GM23338 (cell line): Measurements from ENCODE around the gene RGMB. TPM values are rescaled to one million over a fixed set of nuclear protein-coding genes. Genes with fewer than 3 reads are reported as not detected.
"Not testable (repeated sequence)": the region's sequence is repeated elsewhere in the genome, so short reads cannot be mapped to it uniquely, and the experiment has no call there.

Source experiments
- ATAC-seq: fragments of 200-7000 bp; cut with Tn5 transposase; 3 replicates; pipeline ENCODE4 v1.9.1; 2020
- DNase-seq: peaks from one replicate; pipeline ENCODE4 v3.0.0-alpha.2; 2015; ENCODE audit warnings: low spot score
- H2AFZ ChIP-seq: fragments of 200-600 bp; sonication (generic); 2 replicates; pipeline ENCODE4 v1.8.0; 2016; ENCODE audit warnings: antibody characterized with exemption, mild to moderate bottlenecking, moderate library complexity
- H3F3A ChIP-seq: fragments of 200-600 bp; sonication (generic); replicated peaks from 2 replicates; pipeline ENCODE4 v1.8.0; 2017; ENCODE audit warnings: antibody characterized with exemption, mixed run types, low read depth
- H3K27ac ChIP-seq: fragments of 200-600 bp; sonication (generic); 2 replicates; pipeline ENCODE4 v1.6.1; 2016; ENCODE audit warnings: low read depth
- H3K27me3 ChIP-seq: fragments of 200-600 bp; sonication (generic); 2 replicates; pipeline ENCODE4 v1.8.0; 2016; ENCODE audit warnings: mild to moderate bottlenecking, mixed run types, moderate library complexity; ENCODE audit not compliant: insufficient read depth
- H3K36me3 ChIP-seq: fragments of 200-600 bp; sonication (generic); 2 replicates; pipeline ENCODE4 v1.8.0; 2016; ENCODE audit warnings: mild to moderate bottlenecking; ENCODE audit not compliant: insufficient read depth
- H3K4me1 ChIP-seq: fragments of 200-600 bp; sonication (generic); 2 replicates; pipeline ENCODE4 v1.8.0; 2016; ENCODE audit warnings: mild to moderate bottlenecking, moderate library complexity; ENCODE audit not compliant: insufficient read depth
- H3K4me2 ChIP-seq: fragments of 200-600 bp; sonication (generic); 2 replicates; pipeline ENCODE4 v1.7.1; 2017; ENCODE audit warnings: mixed run types
- H3K4me3 ChIP-seq: fragments of 200-600 bp; sonication (generic); 2 replicates; pipeline ENCODE4 v1.6.1; 2016; ENCODE audit warnings: mixed run types
- H3K79me2 ChIP-seq: fragments of 200-600 bp; sonication (generic); replicated peaks from 2 replicates; pipeline ENCODE4 v1.8.0; 2017; ENCODE audit warnings: mild to moderate bottlenecking; ENCODE audit not compliant: insufficient read depth
- H3K9me2 ChIP-seq: fragments of 200-600 bp; sonication (generic); 2 replicates; pipeline ENCODE4 v1.8.0; 2017; ENCODE audit not compliant: insufficient read depth
- H4K20me1 ChIP-seq: fragments of 200-600 bp; sonication (generic); replicated peaks from 2 replicates; pipeline ENCODE4 v1.8.0; 2017; ENCODE audit warnings: mild to moderate bottlenecking; ENCODE audit not compliant: insufficient read depth
- H3K27ac Mint-ChIP-seq: 2 replicates; pipeline ENCODE4 v1.8.0; 2020; ENCODE audit warnings: inconsistent platforms, mild to moderate bottlenecking, moderate library complexity, mixed read lengths
- H3K27me3 Mint-ChIP-seq: 3 replicates; pipeline ENCODE4 v1.8.0; 2022; ENCODE audit warnings: low read depth, mild to moderate bottlenecking, moderate library complexity, mixed read lengths, inconsistent platforms; ENCODE audit not compliant: insufficient read depth, poor library complexity
- H3K36me3 Mint-ChIP-seq: 3 replicates; pipeline ENCODE4 v1.8.0; 2021; ENCODE audit warnings: low read depth, mild to moderate bottlenecking, inconsistent platforms, moderate library complexity, mixed read lengths
- H3K4me1 Mint-ChIP-seq: 3 replicates; pipeline ENCODE4 v1.8.0; 2020; ENCODE audit warnings: mild to moderate bottlenecking, inconsistent platforms, mixed read lengths
- H3K4me3 Mint-ChIP-seq: 3 replicates; pipeline ENCODE4 v1.8.0; 2021; ENCODE audit warnings: moderate library complexity, mild to moderate bottlenecking, inconsistent platforms, mixed read lengths
- H3K9me3 Mint-ChIP-seq: 3 replicates; pipeline ENCODE4 v1.8.0; 2020; ENCODE audit warnings: moderate library complexity, mild to moderate bottlenecking, inconsistent platforms, mixed read lengths
- EZH2 ChIP-seq: fragments of 200-600 bp; sonication (generic); IDR thresholded peaks from one replicate; pipeline ENCODE4 v1.8.0; 2017; ENCODE audit warnings: antibody characterized with exemption, mild to moderate bottlenecking, low read depth; ENCODE audit not compliant: unreplicated experiment
- JUNB ChIP-seq: IDR thresholded peaks from one replicate; pipeline ENCODE4 v1.6.1; 2016; ENCODE audit warnings: antibody characterized with exemption; ENCODE audit not compliant: unreplicated experiment
- NANOG ChIP-seq: IDR thresholded peaks from 2 replicates; pipeline ENCODE4 v1.6.1; 2016; ENCODE audit warnings: antibody characterized with exemption, borderline replicate concordance
- ZNF114 ChIP-seq: fragments of 250-450 bp; sonication (Bioruptor Pico); IDR thresholded peaks from 2 replicates; pipeline ENCODE4 v1.5.0; 2020; ENCODE audit warnings: mild to moderate bottlenecking, moderate library complexity
- ZNF331 ChIP-seq: fragments of 250-450 bp; sonication (Bioruptor Pico); IDR thresholded peaks from 2 replicates; pipeline ENCODE4 v1.5.0; 2020; ENCODE audit warnings: low read depth, mild to moderate bottlenecking, moderate library complexity
- polyA plus RNA-seq: library from polyadenylated mRNA; unstranded; fragments of >200 nt; fragmentation: Nextera tagmentation; extraction: Ambion mirVana; gene quantifications from 2 replicates; pipeline ENCODE4 v1.2.1, GENCODE V29; 2016
- total RNA-seq: library from RNA; depleted of rRNA; stranded (reverse); fragments of >200 nt; shearing (Covaris generic); gene quantifications from 2 replicates; pipeline ENCODE4 v1.2.3, GENCODE V29; 2014
- TF ChIP-seq, protein P1 (sequence below): IDR thresholded peaks from 2 replicates; pipeline ENCODE4 v1.6.1; 2016; ENCODE audit warnings: antibody characterized with exemption
- TF ChIP-seq, protein P2 (sequence below): fragments of 250-450 bp; sonication (Bioruptor Pico); IDR thresholded peaks from 2 replicates; pipeline ENCODE4 v1.5.0; 2020; ENCODE audit warnings: mild to moderate bottlenecking, moderate library complexity
- TF ChIP-seq, protein P3 (sequence below), 2 experiments: fragments of 200-600 bp in 1 of 2; sonication (generic) in 1 of 2; conservative IDR thresholded peaks; 2 replicates each; pipeline versions ENCODE4 v1.5.1 to v1.6.1; 2016 to 2017; ENCODE audit warnings: antibody characterized with exemption in 2 of 2, low read depth in 2 of 2, mild to moderate bottlenecking in 2 of 2, moderate library complexity in 1 of 2

Gene RGMB
- total and polyA plus RNA-seq, 2 experiments from 2014 or later: 21.7 to 34.3 TPM

DNA sequence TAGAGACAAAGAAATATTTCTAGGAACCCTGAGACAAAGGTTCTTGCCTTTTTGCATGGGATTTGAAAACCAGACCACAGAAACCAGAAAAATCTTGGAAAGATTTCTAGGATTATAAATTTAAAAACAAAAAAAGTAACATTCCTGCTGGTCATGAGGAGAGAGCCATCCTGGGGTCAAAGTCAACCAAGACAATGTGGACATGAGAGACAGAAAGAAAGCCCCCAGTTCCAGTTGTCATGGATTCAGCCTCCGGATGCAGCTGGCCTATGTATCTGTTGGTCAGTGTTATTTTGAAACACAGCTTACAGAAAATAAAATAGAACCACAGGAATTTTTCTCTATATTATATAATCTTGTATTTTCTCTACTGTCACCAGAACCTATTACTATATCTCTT lies 24.4 kb upstream of the RGMB start:
- H3K36me3 Mint-ChIP-seq: no peaks in the 10 kb centered on the region; the same call in 2 of the 3 replicates
- no peaks in the 10 kb centered on the region for H4K20me1 ChIP-seq
- H3K27ac ChIP-seq: no peak overlapping the region
- ATAC-seq (no peak), DNase-seq (no peak)
- H3K4me3 ChIP-seq: no peak overlapping the region
- H3K4me1 Mint-ChIP-seq: peaks cover 24% of the 10 kb centered on the region
- H3K27ac Mint-ChIP-seq: no peak overlapping the region
- H3K27me3 ChIP-seq: no peaks in the 10 kb centered on the region
- no peak overlapping the region for H3K4me3 Mint-ChIP-seq
- H3K36me3 ChIP-seq: no peaks in the 10 kb centered on the region
- peaks cover 10% of the 10 kb centered on the region; the same call in 2 of the 3 replicates for H3K9me3 Mint-ChIP-seq
- H3K79me2 ChIP-seq: peaks cover 10% of the 10 kb centered on the region; the same call in 1 of the 2 replicates
- TF ChIP-seq NANOG (no peak), EZH2 (no peak)
- TF ChIP-seq, protein P1, sequence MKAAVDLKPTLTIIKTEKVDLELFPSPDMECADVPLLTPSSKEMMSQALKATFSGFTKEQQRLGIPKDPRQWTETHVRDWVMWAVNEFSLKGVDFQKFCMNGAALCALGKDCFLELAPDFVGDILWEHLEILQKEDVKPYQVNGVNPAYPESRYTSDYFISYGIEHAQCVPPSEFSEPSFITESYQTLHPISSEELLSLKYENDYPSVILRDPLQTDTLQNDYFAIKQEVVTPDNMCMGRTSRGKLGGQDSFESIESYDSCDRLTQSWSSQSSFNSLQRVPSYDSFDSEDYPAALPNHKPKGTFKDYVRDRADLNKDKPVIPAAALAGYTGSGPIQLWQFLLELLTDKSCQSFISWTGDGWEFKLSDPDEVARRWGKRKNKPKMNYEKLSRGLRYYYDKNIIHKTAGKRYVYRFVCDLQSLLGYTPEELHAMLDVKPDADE: no peak
- TF ChIP-seq, protein P2, sequence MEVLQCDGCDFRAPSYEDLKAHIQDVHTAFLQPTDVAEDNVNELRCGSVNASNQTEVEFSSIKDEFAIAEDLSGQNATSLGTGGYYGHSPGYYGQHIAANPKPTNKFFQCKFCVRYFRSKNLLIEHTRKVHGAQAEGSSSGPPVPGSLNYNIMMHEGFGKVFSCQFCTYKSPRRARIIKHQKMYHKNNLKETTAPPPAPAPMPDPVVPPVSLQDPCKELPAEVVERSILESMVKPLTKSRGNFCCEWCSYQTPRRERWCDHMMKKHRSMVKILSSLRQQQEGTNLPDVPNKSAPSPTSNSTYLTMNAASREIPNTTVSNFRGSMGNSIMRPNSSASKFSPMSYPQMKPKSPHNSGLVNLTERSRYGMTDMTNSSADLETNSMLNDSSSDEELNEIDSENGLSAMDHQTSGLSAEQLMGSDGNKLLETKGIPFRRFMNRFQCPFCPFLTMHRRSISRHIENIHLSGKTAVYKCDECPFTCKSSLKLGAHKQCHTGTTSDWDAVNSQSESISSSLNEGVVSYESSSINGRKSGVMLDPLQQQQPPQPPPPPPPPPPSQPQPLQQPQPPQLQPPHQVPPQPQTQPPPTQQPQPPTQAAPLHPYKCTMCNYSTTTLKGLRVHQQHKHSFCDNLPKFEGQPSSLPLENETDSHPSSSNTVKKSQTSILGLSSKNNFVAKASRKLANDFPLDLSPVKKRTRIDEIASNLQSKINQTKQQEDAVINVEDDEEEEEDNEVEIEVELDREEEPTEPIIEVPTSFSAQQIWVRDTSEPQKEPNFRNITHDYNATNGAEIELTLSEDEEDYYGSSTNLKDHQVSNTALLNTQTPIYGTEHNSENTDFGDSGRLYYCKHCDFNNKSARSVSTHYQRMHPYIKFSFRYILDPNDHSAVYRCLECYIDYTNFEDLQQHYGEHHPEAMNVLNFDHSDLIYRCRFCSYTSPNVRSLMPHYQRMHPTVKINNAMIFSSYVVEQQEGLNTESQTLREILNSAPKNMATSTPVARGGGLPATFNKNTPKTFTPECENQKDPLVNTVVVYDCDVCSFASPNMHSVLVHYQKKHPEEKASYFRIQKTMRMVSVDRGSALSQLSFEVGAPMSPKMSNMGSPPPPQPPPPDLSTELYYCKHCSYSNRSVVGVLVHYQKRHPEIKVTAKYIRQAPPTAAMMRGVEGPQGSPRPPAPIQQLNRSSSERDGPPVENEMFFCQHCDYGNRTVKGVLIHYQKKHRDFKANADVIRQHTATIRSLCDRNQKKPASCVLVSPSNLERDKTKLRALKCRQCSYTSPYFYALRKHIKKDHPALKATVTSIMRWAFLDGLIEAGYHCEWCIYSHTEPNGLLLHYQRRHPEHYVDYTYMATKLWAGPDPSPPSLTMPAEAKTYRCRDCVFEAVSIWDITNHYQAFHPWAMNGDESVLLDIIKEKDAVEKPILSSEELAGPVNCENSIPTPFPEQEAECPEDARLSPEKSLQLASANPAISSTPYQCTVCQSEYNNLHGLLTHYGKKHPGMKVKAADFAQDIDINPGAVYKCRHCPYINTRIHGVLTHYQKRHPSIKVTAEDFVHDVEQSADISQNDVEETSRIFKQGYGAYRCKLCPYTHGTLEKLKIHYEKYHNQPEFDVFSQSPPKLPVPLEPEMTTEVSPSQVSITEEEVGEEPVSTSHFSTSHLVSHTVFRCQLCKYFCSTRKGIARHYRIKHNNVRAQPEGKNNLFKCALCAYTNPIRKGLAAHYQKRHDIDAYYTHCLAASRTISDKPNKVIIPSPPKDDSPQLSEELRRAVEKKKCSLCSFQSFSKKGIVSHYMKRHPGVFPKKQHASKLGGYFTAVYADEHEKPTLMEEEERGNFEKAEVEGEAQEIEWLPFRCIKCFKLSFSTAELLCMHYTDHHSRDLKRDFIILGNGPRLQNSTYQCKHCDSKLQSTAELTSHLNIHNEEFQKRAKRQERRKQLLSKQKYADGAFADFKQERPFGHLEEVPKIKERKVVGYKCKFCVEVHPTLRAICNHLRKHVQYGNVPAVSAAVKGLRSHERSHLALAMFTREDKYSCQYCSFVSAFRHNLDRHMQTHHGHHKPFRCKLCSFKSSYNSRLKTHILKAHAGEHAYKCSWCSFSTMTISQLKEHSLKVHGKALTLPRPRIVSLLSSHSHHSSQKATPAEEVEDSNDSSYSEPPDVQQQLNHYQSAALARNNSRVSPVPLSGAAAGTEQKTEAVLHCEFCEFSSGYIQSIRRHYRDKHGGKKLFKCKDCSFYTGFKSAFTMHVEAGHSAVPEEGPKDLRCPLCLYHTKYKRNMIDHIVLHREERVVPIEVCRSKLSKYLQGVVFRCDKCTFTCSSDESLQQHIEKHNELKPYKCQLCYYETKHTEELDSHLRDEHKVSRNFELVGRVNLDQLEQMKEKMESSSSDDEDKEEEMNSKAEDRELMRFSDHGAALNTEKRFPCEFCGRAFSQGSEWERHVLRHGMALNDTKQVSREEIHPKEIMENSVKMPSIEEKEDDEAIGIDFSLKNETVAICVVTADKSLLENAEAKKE: no peak
- no peak overlapping the region for H3K4me2 ChIP-seq
- H3F3A ChIP-seq: no peaks in the 10 kb centered on the region
- peaks cover 36% of the 10 kb centered on the region for H3K4me1 ChIP-seq
- H3K9me2 ChIP-seq: no peaks in the 10 kb centered on the region
- no peak overlapping the region for H2AFZ ChIP-seq
- no peaks in the 10 kb centered on the region for H3K27me3 Mint-ChIP-seq

DNA sequence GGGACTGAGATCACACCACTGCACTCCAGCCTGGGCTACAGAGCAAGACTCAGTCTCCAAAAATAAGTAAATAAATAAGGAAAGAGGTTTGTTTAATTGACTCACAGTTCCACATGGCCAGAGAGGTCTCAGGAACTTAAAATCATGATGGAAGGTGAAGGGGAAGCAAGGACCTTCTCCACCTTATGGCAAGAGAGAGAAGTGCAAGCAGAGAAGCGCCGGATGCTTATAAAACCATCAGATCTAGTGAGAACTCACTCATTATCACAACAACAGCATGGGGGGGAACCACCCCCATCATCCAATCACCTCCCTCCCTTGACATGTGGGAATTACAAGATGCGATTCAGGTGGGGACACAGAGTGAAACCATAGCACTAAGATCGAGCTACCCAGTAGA lies 22.8 kb upstream of the RGMB start:
- DNase-seq: peak; percentile 81
- Mint-ChIP-seq H3K27me3 (no peaks in the 10 kb centered on the region), H3K4me3 (no peak overlapping the region), H3K4me1 (peaks cover 23% of the 10 kb centered on the region), H3K36me3 (no peaks in the 10 kb centered on the region; the same call in 2 of the 3 replicates), H3K27ac (no peak overlapping the region), H3K9me3 (peaks cover 10% of the 10 kb centered on the region; the same call in 2 of the 3 replicates)
- no peaks in the 10 kb centered on the region for H4K20me1 ChIP-seq
- H3K27me3 ChIP-seq: no peaks in the 10 kb centered on the region
- no peak overlapping the region for H3K4me3 ChIP-seq
- H3K9me2 ChIP-seq: no peaks in the 10 kb centered on the region
- H3K4me2 ChIP-seq: no peak overlapping the region
- H2AFZ ChIP-seq: no peak overlapping the region
- peaks cover 10% of the 10 kb centered on the region; the same call in 1 of the 2 replicates for H3K79me2 ChIP-seq
- ATAC-seq: peak; percentile 83
- H3K4me1 ChIP-seq: peaks cover 36% of the 10 kb centered on the region
- H3K36me3 ChIP-seq: no peaks in the 10 kb centered on the region
- H3K27ac ChIP-seq: no peak overlapping the region
- no peaks in the 10 kb centered on the region for H3F3A ChIP-seq
- TF ChIP-seq ZNF331 (CRISPR knock-in tag): no peak
- no peak for TF ChIP-seq NANOG
- no peak for TF ChIP-seq ZNF114 (CRISPR knock-in tag)
- TF ChIP-seq, protein P3, sequence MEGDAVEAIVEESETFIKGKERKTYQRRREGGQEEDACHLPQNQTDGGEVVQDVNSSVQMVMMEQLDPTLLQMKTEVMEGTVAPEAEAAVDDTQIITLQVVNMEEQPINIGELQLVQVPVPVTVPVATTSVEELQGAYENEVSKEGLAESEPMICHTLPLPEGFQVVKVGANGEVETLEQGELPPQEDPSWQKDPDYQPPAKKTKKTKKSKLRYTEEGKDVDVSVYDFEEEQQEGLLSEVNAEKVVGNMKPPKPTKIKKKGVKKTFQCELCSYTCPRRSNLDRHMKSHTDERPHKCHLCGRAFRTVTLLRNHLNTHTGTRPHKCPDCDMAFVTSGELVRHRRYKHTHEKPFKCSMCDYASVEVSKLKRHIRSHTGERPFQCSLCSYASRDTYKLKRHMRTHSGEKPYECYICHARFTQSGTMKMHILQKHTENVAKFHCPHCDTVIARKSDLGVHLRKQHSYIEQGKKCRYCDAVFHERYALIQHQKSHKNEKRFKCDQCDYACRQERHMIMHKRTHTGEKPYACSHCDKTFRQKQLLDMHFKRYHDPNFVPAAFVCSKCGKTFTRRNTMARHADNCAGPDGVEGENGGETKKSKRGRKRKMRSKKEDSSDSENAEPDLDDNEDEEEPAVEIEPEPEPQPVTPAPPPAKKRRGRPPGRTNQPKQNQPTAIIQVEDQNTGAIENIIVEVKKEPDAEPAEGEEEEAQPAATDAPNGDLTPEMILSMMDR (conservative IDR thresholded peaks at IDR 0.05; ENCODE audit: low read depth in 2 of 2): peak; percentile 61 to 69
- TF ChIP-seq JUNB: no peak

DNA sequence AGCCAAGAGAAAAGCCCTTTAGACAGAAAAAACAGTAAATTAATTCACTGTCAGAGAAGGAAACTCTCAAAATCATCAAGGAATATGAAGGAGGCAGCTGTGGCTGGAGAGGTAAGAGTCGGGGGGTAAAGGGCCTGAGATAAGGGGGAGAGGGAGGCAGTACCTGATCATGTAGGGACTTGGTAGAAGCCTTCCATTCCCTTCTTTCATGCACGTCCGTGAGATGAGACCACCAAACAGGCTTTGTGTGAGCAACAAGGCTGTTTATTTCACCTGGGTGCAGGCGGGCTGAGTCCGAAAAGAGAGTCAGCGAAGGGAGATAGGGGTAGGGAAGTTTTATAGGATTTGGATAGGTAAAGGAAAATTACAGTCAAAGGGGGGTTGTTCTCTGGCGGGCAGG lies 21.1 kb upstream of the RGMB start:
- Mint-ChIP-seq H3K9me3 (peaks cover 13% of the 10 kb centered on the region; the same call in 2 of the 3 replicates), H3K4me1 (peaks cover 23% of the 10 kb centered on the region)
- H2AFZ ChIP-seq: peak overlapping the region; percentile 33; the same call in 1 of the 2 replicates
- not testable (repeated sequence) for H3F3A ChIP-seq, H3K27me3 Mint-ChIP-seq, H3K9me2 ChIP-seq, H3K36me3 Mint-ChIP-seq, H3K27me3 ChIP-seq, H4K20me1 ChIP-seq, H3K4me3 Mint-ChIP-seq, H3K36me3 ChIP-seq, H3K27ac Mint-ChIP-seq, ATAC-seq, H3K79me2 ChIP-seq
- peak overlapping the region; percentile 94 for H3K27ac ChIP-seq
- peak overlapping the region; percentile 18 for H3K4me3 ChIP-seq
- DNase-seq: peak; percentile 15
- H3K4me1 ChIP-seq: peaks cover 36% of the 10 kb centered on the region
- H3K4me2 ChIP-seq: peak overlapping the region; percentile 42
